ENCODE results near the gene SPRY2.

The SPRY2 gene

GRCh38 chr13:80329250-80329649 lies 11.7 kb downstream of the SPRY2 start:
- H3K4me3 ChIP-seq (ENCODE audit: low read depth, low read length) = no peak overlapping the region
- DNase-seq (ENCODE audit: low read depth) = no peak

GRCh38 chr13:80319004-80319403 lies 21.9 kb downstream of the SPRY2 start:
- H3K4me3 ChIP-seq (ENCODE audit: low read depth, low read length) = no peak overlapping the region
- no peak for DNase-seq (ENCODE audit: low read depth)

DNA sequence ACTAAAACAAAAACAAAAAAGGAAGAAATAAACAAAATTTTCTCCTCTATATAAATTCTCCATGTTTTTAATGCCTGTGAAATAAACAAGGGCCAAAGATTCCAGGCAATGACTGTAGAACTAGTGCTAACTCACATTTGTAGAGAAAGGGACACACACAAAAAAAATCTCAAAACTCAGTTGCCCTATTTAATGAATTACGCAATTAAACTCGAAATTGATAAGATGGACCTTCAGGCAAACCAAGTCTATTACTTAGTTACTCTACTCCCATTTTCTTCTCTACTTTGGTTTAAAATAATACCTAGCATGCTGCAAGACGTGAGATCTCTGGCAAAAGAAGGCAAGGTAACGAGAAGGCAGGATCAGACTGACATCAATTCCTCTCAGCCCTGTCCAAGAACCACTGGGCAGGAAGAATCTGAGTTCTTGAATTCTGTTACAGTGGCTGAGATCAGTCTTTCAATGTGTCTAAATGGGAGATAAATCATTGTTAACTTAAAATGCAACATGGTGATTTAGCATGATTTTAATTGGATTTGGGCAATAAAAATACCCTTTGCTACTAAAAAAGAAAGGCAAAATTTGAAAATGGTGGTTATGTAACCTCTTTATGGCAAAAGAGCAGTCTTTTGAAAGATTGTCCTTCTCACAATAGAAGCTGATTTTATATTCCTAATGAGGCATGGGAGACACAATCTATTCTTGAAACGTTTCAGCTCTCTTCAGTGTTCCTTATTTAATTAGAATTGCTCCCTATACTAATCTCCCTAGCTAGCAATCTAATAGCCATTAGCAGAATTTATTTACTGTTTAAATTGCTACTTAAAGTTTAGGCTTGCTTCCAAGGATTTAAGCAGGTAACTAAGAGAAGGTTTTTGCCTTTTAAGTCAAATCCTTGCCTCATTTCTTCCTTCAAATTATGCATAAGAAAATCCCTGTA lies 25.9 kb downstream of the SPRY2 start:
- DNase-seq (ENCODE audit: low read depth) = no peak
- no peak overlapping the region for H3K4me3 ChIP-seq (ENCODE audit: low read depth, low read length)

DNA sequence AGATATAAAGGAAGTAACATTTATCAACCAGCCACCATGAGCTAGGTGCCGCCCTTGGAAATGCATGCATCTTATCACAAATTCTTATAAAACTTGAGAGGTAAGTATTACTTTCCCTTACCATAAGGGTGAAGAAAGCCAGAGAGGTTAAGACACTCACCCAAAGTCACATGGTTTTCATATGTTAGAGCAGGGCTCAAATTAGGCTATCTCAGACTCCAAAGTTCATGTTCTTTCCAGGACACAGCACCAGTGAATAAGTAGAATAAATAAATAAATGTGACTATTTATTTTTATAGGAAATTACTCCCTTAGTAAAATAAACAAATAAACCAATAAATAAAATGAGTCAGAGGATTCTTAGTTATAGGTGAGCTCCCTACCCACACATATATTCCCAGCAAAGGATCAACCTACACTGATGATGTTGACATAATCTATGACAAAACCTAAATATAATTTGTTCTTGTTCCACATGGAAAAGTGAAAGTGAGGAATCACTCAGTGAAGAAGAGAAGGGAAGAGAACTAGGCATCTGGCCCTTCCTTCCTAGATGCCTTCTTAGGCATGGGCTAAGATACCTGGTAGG lies 27.2 kb downstream of the SPRY2 start:
- H3K4me3 ChIP-seq (ENCODE audit: low read depth, low read length) = no peak overlapping the region
- no peak for DNase-seq (ENCODE audit: low read depth)

DNA sequence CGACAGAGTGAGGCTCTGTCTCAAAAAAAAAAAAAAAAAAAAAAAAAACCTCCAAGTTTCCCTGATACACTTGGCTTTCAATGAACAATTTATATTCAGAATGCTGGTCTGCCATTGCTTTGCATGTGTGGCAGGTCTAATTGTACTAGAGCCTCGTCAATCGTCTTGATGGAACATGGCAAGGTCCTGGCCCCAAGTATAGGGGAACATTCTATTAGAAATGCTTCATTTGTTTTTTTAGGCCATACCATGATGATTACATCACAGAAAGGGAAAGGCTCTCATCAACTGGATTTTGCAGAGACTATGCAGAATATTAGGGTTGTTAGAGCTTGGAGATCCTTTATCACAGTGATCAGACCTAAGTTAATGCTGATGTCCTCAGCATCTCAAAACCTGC lies 28.0 kb downstream of the SPRY2 start:
- no peak for DNase-seq (ENCODE audit: low read depth)
- no peak overlapping the region for H3K4me3 ChIP-seq (ENCODE audit: low read depth, low read length)

GRCh38 chr13:80312012-80312704 lies 28.8 kb downstream of the SPRY2 start:
- H3K4me3 ChIP-seq (ENCODE audit: low read depth, low read length) = no peak overlapping the region
- no peak for DNase-seq (ENCODE audit: low read depth)

DNA sequence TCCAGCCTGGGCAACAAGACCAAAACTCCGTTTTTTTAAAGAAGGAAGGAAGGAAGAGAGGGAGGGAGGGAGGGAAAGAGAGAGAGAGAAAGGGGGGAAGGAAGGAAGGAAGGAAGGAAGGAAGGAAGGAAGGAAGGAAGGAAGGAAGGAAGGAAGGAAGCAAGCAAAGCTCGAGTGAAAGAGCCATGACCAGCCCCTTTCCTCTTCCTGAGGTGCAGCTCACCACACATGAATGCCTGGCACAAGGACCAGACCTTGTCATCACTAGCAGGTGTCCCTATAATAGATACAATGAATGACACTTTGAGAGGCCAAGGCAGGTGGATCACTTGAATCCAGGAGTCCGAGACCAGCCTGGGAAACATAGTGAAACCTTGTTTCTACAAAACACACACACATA lies 31.0 kb downstream of the SPRY2 start:
- DNase-seq (ENCODE audit: low read depth) = no peak

GRCh38 chr13:80307401-80307987 lies 33.4 kb downstream of the SPRY2 start:
- no peak for DNase-seq (ENCODE audit: low read depth)
- H3K4me3 ChIP-seq (ENCODE audit: low read depth, low read length) = no peak overlapping the region

More for the DNA sequence above, 31.0 kb downstream of the SPRY2 start:
- H3K4me3 ChIP-seq (ENCODE audit: low read depth, low read length) = no peak overlapping the region

GRCh38 chr13:80306337-80306972 lies 34.5 kb downstream of the SPRY2 start:
- H3K4me3 ChIP-seq (ENCODE audit: low read depth, low read length) = no peak overlapping the region
- no peak for DNase-seq (ENCODE audit: low read depth)

GRCh38 chr13:80305737-80306136 lies 35.2 kb downstream of the SPRY2 start:
- no peak overlapping the region for H3K4me3 ChIP-seq (ENCODE audit: low read depth, low read length)
- no peak for DNase-seq (ENCODE audit: low read depth)

- DNase-seq (ENCODE audit: low read depth) = no peak
- H3K4me3 ChIP-seq (ENCODE audit: low read depth, low read length) = no peak overlapping the region
These were observed 37.6 kb downstream of the SPRY2 start for GRCh38 chr13:80303225-80303811.

DNA sequence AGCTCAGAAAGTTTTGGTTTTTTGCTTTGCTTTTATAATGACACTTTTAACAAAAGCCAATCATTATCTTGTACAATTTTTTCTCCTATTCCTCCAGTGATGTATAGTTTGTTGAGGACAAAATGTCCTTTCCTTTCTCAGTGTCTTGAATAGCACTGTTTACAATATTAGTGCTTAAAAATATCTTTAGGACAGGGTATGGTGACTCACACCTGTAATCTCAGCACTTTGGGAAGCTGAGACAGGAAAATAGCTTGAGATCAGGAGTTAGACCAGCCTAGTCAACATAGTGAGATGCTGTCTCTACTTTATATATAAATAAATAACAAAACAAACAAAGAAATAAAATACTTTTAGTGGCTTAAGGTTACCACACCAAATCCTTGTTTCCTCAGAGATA lies 41.9 kb downstream of the SPRY2 start:
- DNase-seq (ENCODE audit: low read depth) = no peak
- H3K4me3 ChIP-seq (ENCODE audit: low read depth, low read length) = no peak overlapping the region

GRCh38 chr13:80297503-80297902 lies 43.4 kb downstream of the SPRY2 start:
- no peak for DNase-seq (ENCODE audit: low read depth)
- H3K4me3 ChIP-seq (ENCODE audit: low read depth, low read length) = no peak overlapping the region

DNA sequence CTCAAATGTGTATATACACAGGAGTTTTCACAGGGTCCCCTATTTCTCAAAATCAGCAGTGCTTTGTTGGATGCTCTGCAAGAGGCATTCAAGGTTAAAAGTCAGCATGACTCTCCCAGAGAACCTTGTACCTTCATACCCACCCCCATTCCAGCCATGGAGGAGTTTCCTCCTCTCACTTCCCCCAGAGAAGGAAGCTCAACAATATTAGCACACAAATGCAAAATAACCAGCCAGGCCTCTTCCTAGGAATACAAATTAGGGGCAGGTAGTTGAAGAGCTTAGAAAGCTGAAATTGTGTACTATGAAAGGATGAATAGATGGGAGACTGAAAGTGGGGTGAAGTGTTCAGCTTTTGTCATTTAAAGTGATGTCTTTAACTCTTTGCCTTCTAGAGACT lies 43.8 kb downstream of the SPRY2 start:
- no peak for DNase-seq (ENCODE audit: low read depth)
- no peak overlapping the region for H3K4me3 ChIP-seq (ENCODE audit: low read depth, low read length)

GRCh38 chr13:80296638-80297037 lies 44.3 kb downstream of the SPRY2 start:
- no peak for DNase-seq (ENCODE audit: low read depth)
- no peak overlapping the region for H3K4me3 ChIP-seq (ENCODE audit: low read depth, low read length)

GRCh38 chr13:80290591-80290990 lies 50.3 kb downstream of the SPRY2 start:
- DNase-seq (ENCODE audit: low read depth) = no peak

More at GRCh38 chr13:80290591-80290990, 50.3 kb downstream of the SPRY2 start:
- no peak overlapping the region for H3K4me3 ChIP-seq (ENCODE audit: low read depth, low read length)
